IPS-NIHi11 (cell line): ENCODE measurements around the gene HVCN1.
"Not testable (repeated sequence)": the region's sequence is repeated elsewhere in the genome, so short reads cannot be mapped to it uniquely, and the experiment has no call there.

Source experiments
- DNase-seq: peaks from one replicate; pipeline ENCODE4 v3.0.0; 2012; ENCODE audit warnings: mixed read lengths, low spot score

The HVCN1 gene, protein sequence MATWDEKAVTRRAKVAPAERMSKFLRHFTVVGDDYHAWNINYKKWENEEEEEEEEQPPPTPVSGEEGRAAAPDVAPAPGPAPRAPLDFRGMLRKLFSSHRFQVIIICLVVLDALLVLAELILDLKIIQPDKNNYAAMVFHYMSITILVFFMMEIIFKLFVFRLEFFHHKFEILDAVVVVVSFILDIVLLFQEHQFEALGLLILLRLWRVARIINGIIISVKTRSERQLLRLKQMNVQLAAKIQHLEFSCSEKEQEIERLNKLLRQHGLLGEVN

DNA sequence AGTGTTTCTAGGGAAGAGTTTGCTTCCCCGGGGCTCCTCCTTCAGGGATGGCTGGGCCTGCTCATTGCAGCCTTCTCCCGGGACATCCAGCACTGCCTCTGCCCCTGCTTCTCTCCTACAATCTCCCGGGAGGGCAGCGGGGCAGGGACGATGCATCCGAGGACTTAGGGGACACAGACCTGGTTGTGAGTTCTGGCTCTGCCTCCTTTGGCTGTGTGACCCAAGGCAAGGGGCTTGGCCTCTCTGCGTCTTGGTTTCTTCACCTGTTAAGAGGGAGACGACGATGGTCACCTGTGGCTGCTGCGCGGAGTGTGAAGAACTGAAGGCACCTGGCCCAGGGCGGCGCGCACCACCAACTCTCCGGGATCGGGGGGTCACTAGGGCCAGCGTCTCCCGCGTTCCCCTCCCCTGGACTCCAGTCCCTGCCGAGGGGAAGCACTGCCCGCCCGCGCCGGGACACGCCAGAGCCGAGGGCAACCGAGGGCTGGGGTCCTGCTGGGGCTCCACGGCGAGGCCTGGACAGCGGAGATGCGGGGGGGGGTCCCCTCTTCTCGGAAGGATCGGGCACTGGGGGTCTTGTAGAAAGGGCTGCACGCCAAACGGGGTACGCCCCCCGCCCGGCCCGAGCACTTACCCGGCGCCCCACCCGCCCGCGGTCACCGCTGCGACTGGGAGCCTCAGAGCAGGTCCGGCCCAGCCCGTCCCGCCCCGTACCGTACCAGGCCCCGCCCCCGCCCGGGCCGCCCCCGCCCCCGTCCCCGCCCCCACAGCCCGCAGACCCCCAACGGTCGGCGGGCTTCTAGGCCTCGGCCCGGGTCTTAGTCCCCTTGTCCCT lies at the start of gene HVCN1:
TSS of gene HVCN1 (minus strand) at position 670 of the 835 bp plus-strand sequence. CDS start 5,870 bp downstream, outside the sequence.
- DNase-seq: peak; percentile 96

DNA sequence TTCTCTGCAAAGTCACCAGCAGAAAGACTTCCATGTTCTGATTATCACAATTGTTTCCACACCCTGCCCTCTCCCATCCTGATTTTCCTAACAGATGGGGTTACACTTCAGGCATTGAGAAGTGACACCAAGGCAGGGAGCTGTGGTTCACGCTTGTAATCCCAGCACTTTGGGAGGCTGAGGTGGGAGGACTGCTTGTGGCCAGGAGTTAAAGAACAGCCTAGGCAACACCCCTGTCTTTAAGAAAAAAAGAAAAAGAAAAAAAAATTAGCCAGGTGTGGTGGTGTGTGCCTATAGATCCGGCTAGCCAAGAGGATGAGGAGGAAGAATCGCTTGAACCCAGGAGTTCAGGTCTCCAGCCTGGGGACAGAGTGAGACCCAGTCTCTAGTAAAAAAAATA lies 48.6 kb upstream of the HVCN1 start:
- no peak for DNase-seq

DNA sequence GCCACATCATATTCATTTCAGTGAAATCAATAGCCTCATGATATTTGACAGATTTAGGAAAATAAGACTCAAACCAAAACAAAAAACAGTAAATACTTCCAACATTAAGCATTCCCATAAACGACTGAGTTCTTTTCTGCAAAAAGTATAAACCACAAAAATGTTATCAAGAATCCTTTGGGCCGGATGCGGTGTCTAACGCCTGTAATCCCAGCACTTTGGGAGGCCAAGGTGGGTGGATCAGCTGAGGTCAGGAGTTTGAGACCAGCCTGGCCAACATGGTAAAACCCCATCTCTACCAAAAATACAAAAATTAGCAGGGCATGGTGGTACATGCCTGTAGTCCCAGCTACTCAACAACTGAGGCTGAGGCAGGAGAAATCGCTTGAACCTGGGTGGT lies 48.1 kb upstream of the HVCN1 start:
- DNase-seq: not testable (repeated sequence)

DNA sequence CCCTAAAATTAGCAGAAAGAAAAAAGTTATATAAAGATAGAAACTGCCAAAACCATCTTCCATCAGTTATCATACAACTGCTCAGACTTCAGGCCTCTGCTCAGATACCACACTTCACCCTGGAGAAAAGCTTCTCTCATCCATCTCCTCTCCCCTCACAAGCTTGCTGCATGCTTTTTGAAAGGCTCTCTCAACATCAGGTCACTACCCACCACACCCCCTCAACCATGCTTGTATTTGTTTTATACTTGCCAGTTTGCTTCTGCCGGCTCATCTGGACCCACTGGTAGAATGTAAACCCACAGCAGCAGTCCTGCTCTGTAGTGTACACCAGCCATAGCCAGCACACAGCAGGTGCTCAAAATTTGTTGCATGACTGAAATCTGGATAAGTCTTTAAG lies 45.0 kb upstream of the HVCN1 start:
- no peak for DNase-seq

DNA sequence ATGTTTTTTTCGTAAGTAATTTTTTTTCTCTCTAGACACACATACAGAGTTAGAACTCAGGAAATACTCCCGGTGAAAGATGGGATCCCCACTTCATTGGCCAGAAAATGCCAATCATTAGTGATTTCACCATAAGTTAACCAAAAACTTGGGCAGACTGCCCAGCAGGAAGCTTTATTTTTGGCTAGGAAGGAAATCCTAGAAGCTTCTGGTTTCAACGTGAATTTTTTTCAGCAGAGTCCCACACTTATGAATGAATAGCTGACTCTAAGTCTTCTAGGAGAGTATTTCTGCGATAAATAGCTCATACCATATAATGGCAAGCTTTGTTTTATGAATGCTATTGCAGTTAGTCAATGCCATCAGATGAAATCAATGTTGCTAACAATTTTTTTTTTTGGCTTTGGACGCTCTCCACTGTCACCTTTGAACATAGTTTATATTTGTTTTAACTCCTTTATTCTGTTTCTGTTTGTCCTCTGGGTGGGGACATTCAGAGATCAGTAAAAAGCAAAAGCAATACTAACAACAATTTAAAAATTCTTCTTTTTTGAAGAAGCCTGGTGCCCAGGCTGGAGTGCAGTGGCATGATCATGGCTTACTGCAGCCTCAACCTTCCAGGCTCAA lies 44.3 kb upstream of the HVCN1 start:
- DNase-seq: no peak

DNA sequence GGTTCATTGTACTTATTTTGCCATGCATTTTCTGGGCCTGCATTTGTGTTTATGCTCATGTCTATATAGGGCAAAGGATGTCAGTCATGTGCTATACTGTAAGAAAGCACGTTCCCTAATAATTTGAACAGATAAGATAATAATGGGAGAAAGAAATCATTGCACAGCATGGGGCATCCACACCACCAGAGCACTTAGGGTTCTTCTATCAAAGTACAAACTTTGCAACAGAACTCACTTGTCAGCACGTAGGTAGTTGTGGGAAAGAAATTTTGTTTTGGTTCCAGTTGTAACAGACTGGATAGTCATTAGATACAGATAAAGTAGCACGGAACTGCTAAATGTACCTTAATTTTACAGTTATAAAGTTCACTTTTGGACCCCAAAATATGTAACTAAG lies 43.7 kb upstream of the HVCN1 start:
- DNase-seq: no peak

DNA sequence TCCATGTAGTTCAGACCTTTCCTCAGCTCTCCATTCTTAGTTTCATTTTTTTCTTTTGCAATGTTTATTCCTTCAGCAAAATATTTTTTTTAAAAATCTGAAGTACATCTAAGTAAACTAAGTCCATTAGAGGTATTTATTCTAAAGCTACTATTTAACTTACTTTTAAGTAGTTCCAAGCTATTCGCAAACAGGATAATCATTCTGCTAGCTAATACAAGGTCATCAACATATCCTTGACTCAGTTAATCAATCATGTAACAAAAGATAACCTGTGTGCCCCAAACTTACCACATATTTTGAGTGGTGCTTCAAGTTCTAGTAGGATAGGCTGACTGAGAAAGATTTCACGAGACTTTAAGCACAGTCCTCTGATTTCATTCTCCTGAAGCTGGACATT lies 42.6 kb upstream of the HVCN1 start:
- no peak for DNase-seq

DNA sequence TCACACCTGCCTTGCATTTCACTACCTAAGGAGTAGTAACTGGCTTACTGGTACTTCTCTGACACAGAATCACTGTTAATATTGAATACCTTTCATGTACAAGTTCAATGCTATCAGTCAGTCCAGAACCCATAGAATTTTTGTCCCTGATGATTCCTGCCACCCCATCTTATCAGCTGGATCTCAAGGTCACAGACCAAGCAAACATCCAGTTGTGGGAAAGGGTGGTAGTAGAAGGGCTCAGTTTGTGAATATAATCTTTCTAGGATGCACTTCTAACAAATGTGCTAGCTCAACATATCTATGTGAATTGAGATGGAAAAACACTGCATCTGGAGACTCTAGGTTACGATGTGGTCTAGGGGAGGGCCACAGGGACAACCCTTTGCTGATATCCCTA lies 39.7 kb upstream of the HVCN1 start:
- no peak for DNase-seq

DNA sequence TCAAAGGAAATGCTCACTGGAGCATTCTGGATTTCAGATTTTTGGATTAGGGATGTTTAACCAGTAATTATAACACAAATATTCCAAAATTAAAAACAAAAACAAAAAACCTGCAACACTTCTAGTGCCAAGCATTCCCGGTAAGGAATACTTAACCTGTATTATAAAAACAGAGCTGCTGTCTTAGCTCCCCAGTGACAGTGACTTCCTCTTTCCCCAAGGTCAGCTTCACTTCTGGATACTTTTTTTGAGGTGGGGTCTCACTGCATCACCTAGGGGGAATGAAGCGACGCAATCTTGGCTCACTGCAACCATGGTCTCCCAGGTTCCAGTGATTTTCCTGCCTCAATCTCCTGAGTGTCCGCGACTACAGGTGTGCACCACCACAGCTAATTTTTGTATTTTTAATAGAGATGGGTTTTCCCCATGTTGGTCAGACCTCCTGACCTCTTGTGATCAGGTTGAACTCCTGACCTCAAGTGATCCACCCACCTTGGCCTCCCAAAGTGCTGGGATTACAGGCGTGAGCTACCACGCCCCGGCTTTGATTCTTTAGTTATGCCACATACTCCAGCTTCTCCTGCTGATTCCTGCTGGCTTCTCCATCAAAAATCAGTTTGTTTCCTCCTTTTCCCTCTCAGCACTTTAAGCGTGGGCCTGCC lies 37.9 kb upstream of the HVCN1 start:
- DNase-seq: no peak

DNA sequence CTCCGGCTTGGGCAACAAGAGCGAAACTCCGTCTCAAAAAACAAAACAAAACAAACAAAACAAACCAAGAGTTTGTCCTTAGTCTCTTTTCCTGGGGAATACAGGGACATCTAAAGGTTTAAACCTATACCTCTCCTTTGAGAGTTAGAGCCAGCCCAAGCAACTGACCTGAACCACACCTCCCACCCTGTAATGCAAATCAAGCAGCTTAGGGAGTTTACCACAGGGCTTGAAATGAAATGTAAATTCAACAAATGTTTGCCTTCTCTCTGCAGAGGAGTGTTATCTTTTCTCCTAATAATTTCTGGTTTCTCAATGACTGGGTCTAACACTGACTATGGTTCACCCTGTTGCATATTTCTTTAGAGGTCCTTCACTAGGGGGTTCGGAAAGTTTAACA lies 37.1 kb upstream of the HVCN1 start:
- no peak for DNase-seq

DNA sequence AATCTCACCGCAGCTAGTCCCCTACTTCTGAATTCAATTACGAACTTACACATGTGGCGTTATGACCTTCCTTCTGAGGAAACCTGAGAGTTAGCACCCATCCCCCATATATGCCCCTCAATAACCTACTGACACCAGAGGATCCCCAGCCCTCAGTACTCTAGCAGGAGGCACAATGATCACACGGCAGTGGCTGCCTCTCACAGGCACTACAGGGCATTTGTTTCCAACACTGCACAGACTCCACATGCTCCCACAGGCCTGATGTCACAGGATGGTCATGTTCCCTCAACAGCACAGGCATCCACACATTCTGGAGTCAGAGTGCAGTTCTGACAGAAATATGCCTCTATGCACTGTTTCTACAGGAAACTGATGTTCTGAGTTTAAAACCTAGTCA lies 36.4 kb upstream of the HVCN1 start:
- no peak for DNase-seq

DNA sequence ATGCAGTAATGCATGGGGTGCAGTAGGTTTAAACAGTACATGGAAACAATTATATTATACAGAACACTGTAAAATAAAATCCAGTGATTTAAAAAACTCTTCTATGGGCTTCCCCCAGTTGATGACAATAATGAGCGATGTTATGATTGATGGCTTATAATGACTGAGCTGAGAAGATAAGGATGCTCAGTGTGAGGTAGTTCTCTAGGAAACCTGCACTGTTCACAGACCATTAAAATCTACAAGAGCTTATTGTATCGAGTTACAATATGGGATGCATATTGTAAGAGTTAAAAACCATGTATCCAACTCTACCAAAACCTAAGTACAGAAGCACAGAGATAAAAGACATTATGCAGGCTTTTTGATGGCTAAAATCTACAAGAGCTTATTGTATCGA lies 34.0 kb upstream of the HVCN1 start:
- DNase-seq: not testable (repeated sequence)

DNA sequence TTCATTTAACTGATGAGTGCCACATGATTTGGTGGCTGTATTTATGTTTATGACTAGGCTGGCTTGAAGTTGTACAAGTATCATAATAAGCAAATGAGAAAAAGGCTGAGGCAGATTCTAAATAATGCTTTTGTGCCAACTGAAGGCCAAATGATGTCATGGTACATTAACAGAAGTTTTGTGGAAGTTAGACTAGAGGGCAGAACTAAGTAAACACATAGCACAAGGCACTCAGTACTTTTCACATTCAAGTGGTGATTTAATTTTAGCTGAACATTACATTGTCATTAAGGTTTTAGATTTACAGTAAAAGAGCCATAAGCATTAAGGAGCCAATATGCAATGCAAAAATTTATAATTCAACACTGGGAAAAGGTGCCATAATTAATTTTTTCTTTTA lies 32.7 kb upstream of the HVCN1 start:
- no peak for DNase-seq

DNA sequence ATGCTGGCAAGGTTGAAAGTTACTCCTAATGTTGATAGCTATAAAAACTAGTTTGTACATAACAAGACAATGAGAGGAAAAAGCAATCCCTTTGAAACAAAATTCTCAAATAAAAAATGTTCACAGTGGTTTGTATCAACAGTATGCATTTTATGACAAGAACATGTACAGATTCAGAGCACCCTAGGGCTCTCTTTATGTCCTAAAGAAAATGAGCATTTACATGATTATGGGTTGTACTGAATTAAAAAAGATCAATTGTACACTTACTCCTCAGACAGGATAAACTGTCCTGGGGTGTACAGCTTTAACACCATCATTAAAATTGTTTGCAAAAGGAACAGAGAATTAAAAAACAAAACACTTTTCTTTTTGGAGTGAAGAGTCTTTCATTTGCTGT lies 31.6 kb upstream of the HVCN1 start:
- no peak for DNase-seq

DNA sequence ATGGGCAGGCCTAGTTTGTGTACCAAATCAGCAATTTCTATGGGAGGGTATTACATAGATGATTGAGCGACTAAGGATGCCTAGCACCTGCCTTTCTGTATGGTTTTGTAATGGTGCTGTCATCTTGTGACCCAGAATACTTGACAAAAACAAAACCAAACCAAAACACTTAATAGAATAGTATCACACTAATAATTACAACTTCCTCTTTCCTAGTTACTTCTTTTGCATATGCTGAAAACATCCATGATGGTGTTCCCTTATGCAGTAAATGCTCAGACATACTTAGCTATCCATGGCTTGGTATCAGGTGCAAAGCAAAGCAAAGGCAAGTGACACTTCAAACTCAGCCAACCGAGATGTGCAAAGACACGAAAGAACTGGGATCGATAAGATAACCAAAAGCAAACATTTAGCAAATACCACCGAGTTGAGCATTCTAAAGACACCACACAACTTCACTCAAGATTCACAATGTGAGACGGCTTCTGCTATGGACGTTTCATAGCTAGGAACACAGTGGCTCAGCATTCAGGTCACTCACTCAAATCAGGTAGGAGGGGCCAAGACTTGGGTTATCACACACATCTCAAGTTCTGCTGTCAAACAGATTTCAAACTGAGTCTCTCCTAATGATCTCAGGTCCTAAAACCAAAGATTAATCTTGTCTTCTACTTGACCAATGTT lies 29.4 kb upstream of the HVCN1 start:
- DNase-seq: no peak

DNA sequence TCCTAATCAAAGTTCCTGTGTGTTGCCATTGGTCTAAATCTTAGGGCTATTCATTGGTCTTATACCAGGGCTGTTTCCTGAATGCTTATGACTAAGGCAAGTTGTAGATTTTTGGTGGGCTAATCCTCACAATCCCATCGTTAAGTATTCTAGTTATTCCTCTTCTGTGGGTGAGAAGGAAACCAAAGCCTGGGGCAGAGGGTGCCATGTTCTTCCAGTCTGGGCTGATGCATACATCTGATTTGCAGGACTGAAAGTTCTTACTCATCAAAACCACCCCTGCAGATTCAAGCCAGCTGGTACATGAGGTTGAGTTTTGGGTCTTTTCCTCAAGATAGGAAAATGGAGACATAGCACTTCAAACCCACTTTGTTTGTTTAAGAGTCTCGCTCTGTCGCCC lies 28.1 kb upstream of the HVCN1 start:
- no peak for DNase-seq

DNA sequence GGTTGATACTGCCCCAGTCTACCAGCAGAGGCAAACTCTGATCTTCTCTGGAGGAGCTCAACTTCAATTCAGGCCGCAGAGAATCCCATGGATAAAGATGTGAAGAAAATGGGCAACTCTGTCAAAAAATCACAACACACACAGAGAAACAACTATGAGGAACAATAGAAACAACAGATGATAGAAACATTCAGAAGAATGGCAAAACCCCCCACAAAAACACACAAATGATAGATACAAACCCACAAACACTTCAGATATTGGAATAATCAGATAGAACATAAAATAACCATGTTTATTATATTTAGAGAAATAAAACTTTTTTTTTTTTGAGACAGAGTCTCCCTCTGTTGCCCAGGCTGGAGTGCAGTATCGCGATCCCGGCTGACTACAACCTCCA lies 20.0 kb upstream of the HVCN1 start:
- DNase-seq: no peak

DNA sequence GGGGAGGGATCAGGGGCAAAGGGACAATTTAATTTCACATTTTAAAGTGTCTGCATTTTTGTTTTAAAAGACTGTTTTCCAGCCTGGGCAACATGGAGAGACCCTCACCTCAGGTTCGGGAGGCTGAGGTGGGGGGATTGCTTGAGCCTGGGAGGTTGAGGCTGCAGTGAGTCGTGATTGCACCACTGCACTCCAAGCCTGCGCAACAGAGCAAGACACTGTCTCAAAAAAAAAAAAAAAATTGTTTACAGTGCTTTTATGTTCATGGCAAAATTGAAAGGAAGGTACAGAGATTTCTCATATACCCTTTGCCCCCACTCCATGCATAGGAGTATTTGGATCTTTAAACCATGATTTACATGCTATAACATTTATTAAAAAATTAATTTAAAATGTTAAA lies 16.4 kb upstream of the HVCN1 start:
- DNase-seq: no peak

DNA sequence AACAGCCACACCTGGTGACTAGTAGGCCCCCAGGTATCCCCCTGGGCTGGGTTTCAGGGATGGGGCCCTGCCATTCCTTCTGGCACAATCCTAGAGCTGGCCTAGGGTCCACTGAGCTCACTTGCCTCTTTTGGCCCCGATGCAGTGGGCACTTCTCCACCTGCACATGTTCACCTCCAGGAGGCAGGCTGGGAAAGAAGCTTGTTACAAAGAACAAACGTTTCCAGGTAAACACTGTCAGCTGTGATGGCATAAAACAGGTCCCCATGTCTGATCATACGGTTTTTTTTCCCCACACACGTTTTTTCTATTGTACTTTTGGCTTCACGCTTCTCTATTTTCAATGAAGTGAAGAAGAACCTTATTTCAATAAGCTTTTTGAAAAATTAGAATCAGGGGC lies 15.8 kb upstream of the HVCN1 start:
- DNase-seq: peak; percentile 55

DNA sequence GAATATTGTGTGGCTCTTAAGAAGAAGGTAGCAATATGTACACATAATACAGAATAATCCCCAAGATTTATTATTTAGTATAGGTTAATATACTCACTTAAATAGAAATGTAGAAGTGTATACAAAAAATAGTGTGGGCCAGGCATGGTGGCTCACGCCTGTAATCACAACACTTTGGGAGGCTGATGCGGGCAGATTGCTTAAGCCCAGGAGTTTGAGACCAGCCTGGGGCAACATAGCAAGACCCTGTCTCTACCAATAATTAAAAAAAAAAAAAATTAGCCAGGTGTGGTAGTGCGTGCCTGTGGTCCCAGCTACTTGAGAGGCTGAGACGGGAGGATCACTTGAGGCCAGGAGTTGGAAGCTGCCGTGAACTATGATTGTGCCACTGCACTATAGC lies 15.3 kb upstream of the HVCN1 start:
- DNase-seq: no peak

DNA sequence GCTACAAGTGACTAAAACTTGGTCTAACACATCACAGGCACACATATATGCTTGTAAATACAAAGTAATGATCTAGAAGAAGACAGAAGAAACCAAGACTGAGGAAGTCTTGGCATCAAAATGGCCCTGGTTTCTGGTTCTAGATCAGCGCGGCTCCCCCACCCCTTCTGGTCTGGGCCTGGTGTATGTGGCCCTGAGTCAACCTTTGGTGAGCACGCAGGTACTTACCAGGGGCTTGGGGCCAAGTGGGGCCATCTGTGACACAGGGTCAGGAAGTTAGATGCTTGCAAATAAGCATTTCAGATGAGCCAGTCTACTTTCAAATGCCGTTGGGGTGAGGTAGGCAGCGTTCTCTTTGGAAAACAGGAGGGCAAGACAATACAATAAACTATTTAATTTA lies 13.2 kb upstream of the HVCN1 start:
- no peak for DNase-seq
